IMR-90 (cell line): ENCODE results near the gene SPAG16.

ENCODE experiments used
- BHLHE40 ChIP-seq: fragments of 150-350 bp; IDR thresholded peaks from 2 replicates; pipeline ENCODE4 v1.6.1; 2016; ENCODE audit warnings: mild to moderate bottlenecking, low read depth, low read length
- CEBPB ChIP-seq: IDR thresholded peaks from 2 replicates; pipeline ENCODE4 v1.6.1; 2012; ENCODE audit warnings: low read depth, low read length, improper control_type of control experiment
- CHD1 ChIP-seq: IDR thresholded peaks from 2 replicates; pipeline ENCODE4 v1.6.1; 2012; ENCODE audit warnings: low read depth, low read length, improper control_type of control experiment
- CTCF ChIP-seq: conservative IDR thresholded peaks from 2 replicates; pipeline ENCODE4 v1.5.1; 2012; ENCODE audit warnings: mild to moderate bottlenecking, low read depth, low read length, improper control_type of control experiment
- ELK1 ChIP-seq: fragments of 150-350 bp; IDR thresholded peaks from 2 replicates; pipeline ENCODE4 v1.6.1; 2016; ENCODE audit warnings: low read depth, mild to moderate bottlenecking, low read length, moderate library complexity, borderline replicate concordance
- MAFK ChIP-seq: IDR thresholded peaks from 2 replicates; pipeline ENCODE4 v1.6.1; 2012; ENCODE audit warnings: low read depth, low read length, improper control_type of control experiment
- MAZ ChIP-seq: IDR thresholded peaks from 2 replicates; pipeline ENCODE4 v1.6.1; 2012; ENCODE audit warnings: low read depth, mild to moderate bottlenecking, low read length, improper control_type of control experiment, moderate library complexity, borderline replicate concordance
- MXI1 ChIP-seq: IDR thresholded peaks from 2 replicates; pipeline ENCODE4 v1.6.1; 2012; ENCODE audit warnings: low read depth, mild to moderate bottlenecking, low read length, moderate library complexity, borderline replicate concordance
- NFE2L2 ChIP-seq: fragments of 150-350 bp; IDR thresholded peaks from 2 replicates; pipeline ENCODE4 v1.6.1; 2016; ENCODE audit warnings: low read depth, mild to moderate bottlenecking, low read length
- POLR2A ChIP-seq: IDR thresholded peaks from 2 replicates; pipeline ENCODE4 v1.6.1; 2012; ENCODE audit warnings: mild to moderate bottlenecking, low read depth, low read length
- RAD21 ChIP-seq: IDR thresholded peaks from 2 replicates; pipeline ENCODE4 v1.6.1; 2012; ENCODE audit warnings: low read length, improper control_type of control experiment
- RCOR1 ChIP-seq: IDR thresholded peaks from 2 replicates; pipeline ENCODE4 v1.6.1; 2012; ENCODE audit warnings: mild to moderate bottlenecking, low read length, improper control_type of control experiment; ENCODE audit not compliant: insufficient replicate concordance
- SMC3 ChIP-seq: fragments of 150-350 bp; IDR thresholded peaks from 2 replicates; pipeline ENCODE4 v1.6.1; 2016; ENCODE audit warnings: low read depth, mild to moderate bottlenecking, antibody characterized with exemption, low read length, moderate library complexity
- USF2 ChIP-seq: fragments of 150-350 bp; IDR thresholded peaks from 2 replicates; pipeline ENCODE4 v1.6.1; 2017; ENCODE audit warnings: mild to moderate bottlenecking, antibody characterized with exemption, low read length, low read depth

GRCh38 chr2:213455316-213456008 lies 171.2 kb downstream of the SPAG16 start:
- TF ChIP-seq BHLHE40 = no peak
- no peak for TF ChIP-seq CTCF
- no peak for TF ChIP-seq POLR2A
- TF ChIP-seq CEBPB = no peak
- TF ChIP-seq SMC3 = no peak
- TF ChIP-seq RAD21 = no peak
- TF ChIP-seq ELK1 = no peak
- TF ChIP-seq MAFK = no peak
- no peak for TF ChIP-seq USF2
- TF ChIP-seq MXI1 = no peak
- no peak for TF ChIP-seq NFE2L2
- no peak for TF ChIP-seq MAZ
- no peak for TF ChIP-seq CHD1
- no peak for TF ChIP-seq RCOR1
